Dedifferentiated amniotic fluid mesenchymal stem cell (primary cell): ENCODE data around the gene IL20RA.
"Not testable (repeated sequence)": the region's sequence is repeated elsewhere in the genome, so short reads cannot be mapped to it uniquely, and the experiment has no call there.

ENCODE experiments used
- DNase-seq: peaks from one replicate; pipeline ENCODE4 v3.0.0-alpha.2; 2016; ENCODE audit errors: extremely low spot score

The IL20RA gene

GRCh38 chr6:136971609-136972008 lies 73.2 kb downstream of the IL20RA start:
- no peak for DNase-seq

GRCh38 chr6:136969930-136970329 lies 74.8 kb downstream of the IL20RA start:
- DNase-seq, result no peak

GRCh38 chr6:136969433-136969832 lies 75.3 kb downstream of the IL20RA start:
- no peak for DNase-seq

GRCh38 chr6:136968837-136969236 lies 75.9 kb downstream of the IL20RA start:
- no peak for DNase-seq

GRCh38 chr6:136967876-136968752 lies 76.7 kb downstream of the IL20RA start:
- peak; percentile 38 for DNase-seq

- DNase-seq, result no peak
These were observed 80.4 kb downstream of the IL20RA start for GRCh38 chr6:136964398-136964797.

- no peak for DNase-seq
These were observed 81.5 kb downstream of the IL20RA start for GRCh38 chr6:136963259-136963658.

- DNase-seq, result no peak
These were observed 82.1 kb downstream of the IL20RA start for GRCh38 chr6:136962661-136963060.

- DNase-seq, result no peak
These were observed 82.9 kb downstream of the IL20RA start for GRCh38 chr6:136961848-136962247.

- no peak for DNase-seq
These were observed 84.0 kb downstream of the IL20RA start for GRCh38 chr6:136960781-136961180.

GRCh38 chr6:136959935-136960334 lies 84.8 kb downstream of the IL20RA start:
- DNase-seq, result not testable (repeated sequence)

- DNase-seq, result no peak
These were observed 85.3 kb downstream of the IL20RA start for GRCh38 chr6:136959471-136959891.

GRCh38 chr6:136958168-136958567 lies 86.6 kb downstream of the IL20RA start:
- DNase-seq, result no peak

GRCh38 chr6:136956590-136957544 lies 87.9 kb downstream of the IL20RA start:
- DNase-seq, result no peak

- no peak for DNase-seq
These were observed 89.6 kb downstream of the IL20RA start for GRCh38 chr6:136955123-136955522.

- no peak for DNase-seq
These were observed 92.0 kb downstream of the IL20RA start for GRCh38 chr6:136952714-136953260.

GRCh38 chr6:136950436-136951126 lies 94.2 kb downstream of the IL20RA start:
- DNase-seq, result no peak
